ENCODE measurements around the gene CA10. TPM values are rescaled to one million over a fixed set of nuclear protein-coding genes. Genes with fewer than 3 reads are reported as not detected.

CA10 gene
- total RNA-seq, 4 donors from 2014 or later, result not detected

DNA sequence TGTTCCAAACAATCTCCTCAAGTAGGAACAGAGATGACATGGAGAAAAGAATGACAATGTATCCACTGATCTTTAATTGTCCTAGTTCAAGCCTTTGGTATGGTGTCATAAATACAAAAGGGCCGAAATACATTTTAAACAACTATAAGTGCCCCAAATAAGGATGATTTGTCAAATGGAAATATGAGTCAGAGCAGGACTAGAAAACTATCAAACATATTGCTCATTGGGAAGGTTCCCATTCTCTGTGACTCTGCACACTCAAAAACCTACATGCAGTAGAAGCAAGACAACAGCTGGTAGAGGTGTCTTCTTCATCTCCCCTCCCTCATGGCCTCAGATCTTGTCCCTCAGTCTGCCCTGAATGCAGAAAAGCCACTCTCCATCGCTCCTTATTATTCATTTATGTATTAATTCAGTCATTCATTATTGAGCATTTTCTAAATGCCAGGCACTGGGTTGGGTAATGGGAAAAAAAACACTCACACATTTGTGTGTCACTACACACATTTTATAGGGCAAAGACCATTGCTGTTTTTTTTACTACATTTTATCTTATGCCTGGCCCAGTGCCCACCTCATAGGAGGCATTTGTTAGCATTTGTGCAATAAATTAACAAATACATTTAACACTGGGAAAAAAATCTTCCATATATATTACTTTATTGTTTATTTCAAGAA lies 10.1 kb downstream of the CA10 start:
- TF ChIP-seq POLR2AphosphoS5 (IDR thresholded peaks at IDR 0.05) (no peak), EP300 (IDR thresholded peaks at IDR 0.05) (no peak), POLR2A (IDR thresholded peaks at IDR 0.05; ENCODE audit: low read depth) (no peak)
- TF ChIP-seq, protein P1, sequence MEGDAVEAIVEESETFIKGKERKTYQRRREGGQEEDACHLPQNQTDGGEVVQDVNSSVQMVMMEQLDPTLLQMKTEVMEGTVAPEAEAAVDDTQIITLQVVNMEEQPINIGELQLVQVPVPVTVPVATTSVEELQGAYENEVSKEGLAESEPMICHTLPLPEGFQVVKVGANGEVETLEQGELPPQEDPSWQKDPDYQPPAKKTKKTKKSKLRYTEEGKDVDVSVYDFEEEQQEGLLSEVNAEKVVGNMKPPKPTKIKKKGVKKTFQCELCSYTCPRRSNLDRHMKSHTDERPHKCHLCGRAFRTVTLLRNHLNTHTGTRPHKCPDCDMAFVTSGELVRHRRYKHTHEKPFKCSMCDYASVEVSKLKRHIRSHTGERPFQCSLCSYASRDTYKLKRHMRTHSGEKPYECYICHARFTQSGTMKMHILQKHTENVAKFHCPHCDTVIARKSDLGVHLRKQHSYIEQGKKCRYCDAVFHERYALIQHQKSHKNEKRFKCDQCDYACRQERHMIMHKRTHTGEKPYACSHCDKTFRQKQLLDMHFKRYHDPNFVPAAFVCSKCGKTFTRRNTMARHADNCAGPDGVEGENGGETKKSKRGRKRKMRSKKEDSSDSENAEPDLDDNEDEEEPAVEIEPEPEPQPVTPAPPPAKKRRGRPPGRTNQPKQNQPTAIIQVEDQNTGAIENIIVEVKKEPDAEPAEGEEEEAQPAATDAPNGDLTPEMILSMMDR (IDR thresholded peaks at IDR 0.05), result no peak
- Histone ChIP-seq H3K36me3 (no peaks in the 10 kb centered on the region), H3K4me3 (no peak overlapping the region), H3K9me3 (no peaks in the 10 kb centered on the region), H3K27me3 (no peaks in the 10 kb centered on the region), H3K4me1 (no peaks in the 10 kb centered on the region), H3K27ac (replicated peaks in 1 of 4) (no peak overlapping the region)
- WGBS, result 75% methylated on average over 2 of the region's 2 CpGs
- DNase-seq (ENCODE audit: extremely low spot score), result no peak
- intact Hi-C loops (cut with DNase I), result no loop called here

DNA sequence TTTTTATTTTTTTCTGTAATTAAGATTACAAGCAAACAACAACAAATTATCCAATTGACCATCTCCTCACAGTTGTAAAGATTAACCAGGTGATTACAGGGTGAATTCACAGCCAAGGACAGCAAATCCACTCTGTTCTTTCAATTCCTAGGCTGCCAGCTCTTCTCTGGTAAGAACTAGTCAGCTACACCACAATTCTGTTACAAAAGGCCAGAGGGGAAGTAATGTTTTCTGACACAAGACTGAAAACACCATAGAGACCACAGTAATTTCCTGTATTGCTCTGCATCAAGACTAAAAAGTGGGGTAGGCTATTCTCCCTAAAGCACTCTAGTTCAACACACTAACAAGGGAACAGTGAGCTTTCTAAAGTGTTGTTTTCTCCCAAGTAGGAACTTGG lies 10.6 kb downstream of the CA10 start:
- no peaks in the 10 kb centered on the region for H3K36me3 ChIP-seq
- no peak overlapping the region for H3K4me3 ChIP-seq
- TF ChIP-seq POLR2A (IDR thresholded peaks at IDR 0.05; ENCODE audit: low read depth) (no peak), POLR2AphosphoS5 (IDR thresholded peaks at IDR 0.05) (no peak), EP300 (IDR thresholded peaks at IDR 0.05) (no peak)
- TF ChIP-seq, protein P1 (IDR thresholded peaks at IDR 0.05), result no peak
- intact Hi-C loops (cut with DNase I), result no loop called here
- no peak overlapping the region for H3K27ac ChIP-seq (replicated peaks in 1 of 4)
- H3K27me3 ChIP-seq, result no peaks in the 10 kb centered on the region
- no peak for DNase-seq (ENCODE audit: extremely low spot score)
- H3K9me3 ChIP-seq, result no peaks in the 10 kb centered on the region
- H3K4me1 ChIP-seq, result no peaks in the 10 kb centered on the region

DNA sequence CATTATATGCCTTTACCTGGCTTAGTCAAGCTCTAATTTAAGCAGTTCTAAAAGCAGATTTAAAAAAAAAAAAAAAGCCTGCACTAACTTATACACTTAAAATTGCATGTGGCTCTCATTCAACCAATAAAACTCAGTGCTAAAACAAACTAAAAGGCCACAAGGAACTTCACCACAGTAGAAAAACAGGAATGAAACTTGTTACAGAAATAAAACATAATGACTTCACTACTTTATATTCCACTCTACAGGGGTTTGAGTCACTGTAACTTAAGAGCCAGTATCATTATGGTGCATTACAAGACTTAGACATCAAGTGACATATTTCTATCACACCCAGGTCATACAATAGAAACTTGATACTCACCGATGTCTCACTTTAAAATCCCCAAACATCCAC lies 11.1 kb downstream of the CA10 start:
- H3K36me3 ChIP-seq, result no peaks in the 10 kb centered on the region
- intact Hi-C loops (cut with DNase I), result no loop called here
- H3K4me3 ChIP-seq, result no peak overlapping the region
- H3K27me3 ChIP-seq, result no peaks in the 10 kb centered on the region
- no peaks in the 10 kb centered on the region for H3K4me1 ChIP-seq
- 89% methylated on average over 1 of the region's 1 CpG for WGBS
- H3K27ac ChIP-seq (replicated peaks in 1 of 4), result no peak overlapping the region
- TF ChIP-seq POLR2AphosphoS5 (IDR thresholded peaks at IDR 0.05) (no peak), EP300 (IDR thresholded peaks at IDR 0.05) (no peak), POLR2A (IDR thresholded peaks at IDR 0.05; ENCODE audit: low read depth) (no peak)
- TF ChIP-seq, protein P1 (IDR thresholded peaks at IDR 0.05), result no peak
- DNase-seq (ENCODE audit: extremely low spot score), result no peak
- no peaks in the 10 kb centered on the region for H3K9me3 ChIP-seq

DNA sequence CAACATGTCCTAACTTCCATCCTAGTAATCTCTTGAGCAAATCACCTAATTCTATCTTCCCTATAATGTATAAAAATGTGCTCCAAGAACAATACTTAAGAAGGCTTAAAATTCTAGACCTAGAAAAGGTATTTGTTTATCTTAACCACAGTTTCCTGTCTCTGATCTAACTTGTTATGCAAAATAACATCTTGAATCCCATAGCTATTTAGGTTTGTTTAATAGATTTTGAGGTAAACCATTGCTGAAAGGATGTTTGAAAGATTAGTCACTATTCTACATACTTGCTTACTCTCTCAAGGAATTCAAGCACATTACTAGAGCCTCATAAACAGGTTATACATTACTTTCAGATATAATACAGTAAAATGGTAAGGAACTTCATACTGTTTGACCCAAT lies 13.0 kb downstream of the CA10 start:
- Histone ChIP-seq H3K27ac (replicated peaks in 1 of 4) (no peak overlapping the region), H3K27me3 (no peaks in the 10 kb centered on the region), H3K36me3 (no peaks in the 10 kb centered on the region), H3K9me3 (no peaks in the 10 kb centered on the region), H3K4me3 (no peak overlapping the region), H3K4me1 (no peaks in the 10 kb centered on the region)
- DNase-seq (ENCODE audit: extremely low spot score), result no peak
- TF ChIP-seq EP300 (IDR thresholded peaks at IDR 0.05) (no peak), POLR2A (IDR thresholded peaks at IDR 0.05; ENCODE audit: low read depth) (no peak), POLR2AphosphoS5 (IDR thresholded peaks at IDR 0.05) (no peak)
- TF ChIP-seq, protein P1 (IDR thresholded peaks at IDR 0.05), result no peak
- intact Hi-C loops (cut with DNase I), result no loop called here

DNA sequence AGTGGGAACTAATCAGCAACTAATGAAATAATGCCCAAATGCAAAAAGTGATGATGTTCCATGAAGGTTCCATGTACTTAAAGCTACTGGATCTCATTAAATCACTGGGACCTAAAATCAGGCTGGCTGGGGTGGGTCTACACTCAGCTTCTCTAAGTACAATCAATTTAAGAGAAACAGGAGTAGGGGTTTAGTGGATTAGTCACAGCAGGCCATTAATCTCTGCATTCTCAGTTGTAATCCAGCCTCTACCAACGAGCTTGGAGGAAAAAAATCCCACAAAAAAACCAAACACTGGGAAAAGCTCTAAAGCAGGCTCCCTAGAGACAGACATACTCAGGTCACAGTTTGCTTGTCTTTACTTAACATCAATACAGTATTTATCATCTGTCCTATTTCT lies 15.0 kb downstream of the CA10 start:
- no peak for TF ChIP-seq POLR2A (IDR thresholded peaks at IDR 0.05; ENCODE audit: low read depth)
- TF ChIP-seq, protein P1 (IDR thresholded peaks at IDR 0.05), result no peak
- TF ChIP-seq EP300 (IDR thresholded peaks at IDR 0.05), result no peak
- TF ChIP-seq POLR2AphosphoS5 (IDR thresholded peaks at IDR 0.05), result no peak
- H3K4me1 ChIP-seq, result no peaks in the 10 kb centered on the region
- H3K27me3 ChIP-seq, result no peaks in the 10 kb centered on the region
- H3K36me3 ChIP-seq, result no peaks in the 10 kb centered on the region
- no peaks in the 10 kb centered on the region for H3K9me3 ChIP-seq
- 42% methylated on average over 1 of the region's 1 CpG for WGBS
- no peak overlapping the region for H3K4me3 ChIP-seq
- H3K27ac ChIP-seq (replicated peaks in 1 of 4), result no peak overlapping the region
- DNase-seq (ENCODE audit: extremely low spot score), result no peak
- intact Hi-C loops (cut with DNase I), result no loop called here
